ENCODE measurements around the gene SKOR1. TPM values are rescaled to one million over a fixed set of nuclear protein-coding genes. Genes with fewer than 3 reads are reported as not detected.

Gene SKOR1
- total and polyA plus RNA-seq, 2 of the 13 experiments (the other 11 are each of a cell fraction or from before 2014, with no cell fraction given) = 0.09 to 0.11 TPM

GRCh38 chr15:67845974-67846373, 20.7 kb downstream of the SKOR1 start:
- Histone ChIP-seq H3K4me2 (ENCODE audit: low read depth, low read length) (no peak overlapping the region), H3K9me3 (ENCODE audit: low read length) (no peaks in the 10 kb centered on the region), H3K27me3 (ENCODE audit: control insufficient read depth in 1 of 2, insufficient read depth in 2 of 2, low read length in 2 of 2) (no peaks in the 10 kb centered on the region), H3K27ac (ENCODE audit: extremely low read length, insufficient read depth, low read length) (no peak overlapping the region), H3K4me3 (replicated peaks in 1 of 3; ENCODE audit: insufficient read depth in 1 of 3, low read depth in 2 of 3, low read length in 3 of 3) (no peak overlapping the region), H3K36me3 (replicated peaks in 1 of 2; ENCODE audit: control insufficient read depth in 1 of 2, insufficient read depth in 2 of 2, low read length in 2 of 2) (no peaks in the 10 kb centered on the region), H3K79me2 (ENCODE audit: insufficient read depth, low read length) (no peaks in the 10 kb centered on the region), H3K9ac (ENCODE audit: insufficient read depth, low read depth, low read length) (no peak overlapping the region), H4K20me1 (ENCODE audit: insufficient read depth, low read length) (no peaks in the 10 kb centered on the region), H3K4me1 (ENCODE audit: insufficient read depth, low read length) (peaks cover 55% of the 10 kb centered on the region), H2AFZ (ENCODE audit: low read length) (no peak overlapping the region)
- POLR2A ChIA-PET = no interaction called here
- ATAC-seq (no peak), FAIRE-seq (no peak), DNase-seq (ENCODE audit: low spot score) (no peak)
- TF ChIP-seq ZNF792 (CRISPR knock-in tag; IDR thresholded peaks at IDR 0.05) (no peak), REL (CRISPR knock-in tag; conservative IDR thresholded peaks at IDR 0.05) (no peak), ZNF83 (CRISPR knock-in tag; IDR thresholded peaks at IDR 0.05; ENCODE audit: borderline replicate concordance) (no peak), MZF1 (CRISPR knock-in tag; IDR thresholded peaks at IDR 0.05; ENCODE audit: borderline replicate concordance) (no peak), ASH2L (IDR thresholded peaks at IDR 0.05; ENCODE audit: insufficient read length, low read depth, low read length) (no peak), MEF2D (CRISPR knock-in tag; IDR thresholded peaks at IDR 0.05) (no peak), NBN (conservative IDR thresholded peaks at IDR 0.05) (no peak), SIN3B (IDR thresholded peaks at IDR 0.05; ENCODE audit: low read length) (no peak), ATF7-NPFF (CRISPR knock-in tag; IDR thresholded peaks at IDR 0.05; ENCODE audit: low read depth) (no peak), ZNF556 (CRISPR knock-in tag; IDR thresholded peaks at IDR 0.05; ENCODE audit: borderline replicate concordance) (no peak)
- TF ChIP-seq, protein P1, sequence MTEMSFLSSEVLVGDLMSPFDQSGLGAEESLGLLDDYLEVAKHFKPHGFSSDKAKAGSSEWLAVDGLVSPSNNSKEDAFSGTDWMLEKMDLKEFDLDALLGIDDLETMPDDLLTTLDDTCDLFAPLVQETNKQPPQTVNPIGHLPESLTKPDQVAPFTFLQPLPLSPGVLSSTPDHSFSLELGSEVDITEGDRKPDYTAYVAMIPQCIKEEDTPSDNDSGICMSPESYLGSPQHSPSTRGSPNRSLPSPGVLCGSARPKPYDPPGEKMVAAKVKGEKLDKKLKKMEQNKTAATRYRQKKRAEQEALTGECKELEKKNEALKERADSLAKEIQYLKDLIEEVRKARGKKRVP (CRISPR knock-in tag; IDR thresholded peaks at IDR 0.05) = no peak
- TF ChIP-seq, protein P2, sequence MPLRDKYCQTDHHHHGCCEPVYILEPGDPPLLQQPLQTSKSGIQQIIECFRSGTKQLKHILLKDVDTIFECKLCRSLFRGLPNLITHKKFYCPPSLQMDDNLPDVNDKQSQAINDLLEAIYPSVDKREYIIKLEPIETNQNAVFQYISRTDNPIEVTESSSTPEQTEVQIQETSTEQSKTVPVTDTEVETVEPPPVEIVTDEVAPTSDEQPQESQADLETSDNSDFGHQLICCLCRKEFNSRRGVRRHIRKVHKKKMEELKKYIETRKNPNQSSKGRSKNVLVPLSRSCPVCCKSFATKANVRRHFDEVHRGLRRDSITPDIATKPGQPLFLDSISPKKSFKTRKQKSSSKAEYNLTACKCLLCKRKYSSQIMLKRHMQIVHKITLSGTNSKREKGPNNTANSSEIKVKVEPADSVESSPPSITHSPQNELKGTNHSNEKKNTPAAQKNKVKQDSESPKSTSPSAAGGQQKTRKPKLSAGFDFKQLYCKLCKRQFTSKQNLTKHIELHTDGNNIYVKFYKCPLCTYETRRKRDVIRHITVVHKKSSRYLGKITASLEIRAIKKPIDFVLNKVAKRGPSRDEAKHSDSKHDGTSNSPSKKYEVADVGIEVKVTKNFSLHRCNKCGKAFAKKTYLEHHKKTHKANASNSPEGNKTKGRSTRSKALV (CRISPR knock-in tag; IDR thresholded peaks at IDR 0.05) = no peak
- TF ChIP-seq, protein P3, sequence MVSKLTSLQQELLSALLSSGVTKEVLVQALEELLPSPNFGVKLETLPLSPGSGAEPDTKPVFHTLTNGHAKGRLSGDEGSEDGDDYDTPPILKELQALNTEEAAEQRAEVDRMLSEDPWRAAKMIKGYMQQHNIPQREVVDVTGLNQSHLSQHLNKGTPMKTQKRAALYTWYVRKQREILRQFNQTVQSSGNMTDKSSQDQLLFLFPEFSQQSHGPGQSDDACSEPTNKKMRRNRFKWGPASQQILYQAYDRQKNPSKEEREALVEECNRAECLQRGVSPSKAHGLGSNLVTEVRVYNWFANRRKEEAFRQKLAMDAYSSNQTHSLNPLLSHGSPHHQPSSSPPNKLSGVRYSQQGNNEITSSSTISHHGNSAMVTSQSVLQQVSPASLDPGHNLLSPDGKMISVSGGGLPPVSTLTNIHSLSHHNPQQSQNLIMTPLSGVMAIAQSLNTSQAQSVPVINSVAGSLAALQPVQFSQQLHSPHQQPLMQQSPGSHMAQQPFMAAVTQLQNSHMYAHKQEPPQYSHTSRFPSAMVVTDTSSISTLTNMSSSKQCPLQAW (CRISPR knock-in tag; IDR thresholded peaks at IDR 0.05) = no peak
- CTCF ChIA-PET (ENCODE audit: low intra/inter-chr PET ratio, low total read pairs) = no interaction called here
- in situ Hi-C loops (cut with HindIII; ENCODE audit: extremely low pct_ligation_motif_present, low pct_unique_long_range_greater_than_20kb) (no loop called here), intact Hi-C loops (cut with micrococcal nuclease; ENCODE audit: unreplicated experiment) (no loop called here)
- no TSS peak for BruUV-seq (replicated peaks)
- 69% methylated on average over 5 of the region's 5 CpGs for WGBS (ENCODE audit: low lambda C conversion rate)

Data from HepG2 (cell line).